Nephron progenitor cell (in vitro differentiated cells): ENCODE measurements around the gene PI4K2B.

Source experiments
- DNase-seq: peaks from one replicate; pipeline ENCODE4 v3.0.0; 2021
- H3K27ac Mint-ChIP-seq: 2 replicates; pipeline ENCODE4 v1.8.0; 2021; ENCODE audit warnings: mild to moderate bottlenecking, moderate library complexity, mixed read lengths
- H3K27me3 Mint-ChIP-seq: 2 replicates; pipeline ENCODE4 v1.8.0; 2021; ENCODE audit warnings: mild to moderate bottlenecking, low read depth, mixed read lengths; ENCODE audit not compliant: poor library complexity
- H3K36me3 Mint-ChIP-seq: 2 replicates; pipeline ENCODE4 v1.8.0; 2021; ENCODE audit warnings: low read depth, mixed read lengths
- H3K4me1 Mint-ChIP-seq: 2 replicates; pipeline ENCODE4 v1.8.0; 2021; ENCODE audit warnings: mixed read lengths
- H3K4me3 Mint-ChIP-seq: 2 replicates; pipeline ENCODE4 v1.8.0; 2021; ENCODE audit warnings: mild to moderate bottlenecking, moderate library complexity, mixed read lengths
- H3K9me3 Mint-ChIP-seq: 2 replicates; pipeline ENCODE4 v1.8.0; 2021; ENCODE audit warnings: mild to moderate bottlenecking, moderate library complexity, mixed read lengths
- CTCF ChIP-seq: fragments of 200-600 bp; sonication (generic); IDR thresholded peaks from 2 replicates; pipeline ENCODE4 v1.5.0; 2021; ENCODE audit warnings: antibody characterized with exemption

PI4K2B gene

DNA sequence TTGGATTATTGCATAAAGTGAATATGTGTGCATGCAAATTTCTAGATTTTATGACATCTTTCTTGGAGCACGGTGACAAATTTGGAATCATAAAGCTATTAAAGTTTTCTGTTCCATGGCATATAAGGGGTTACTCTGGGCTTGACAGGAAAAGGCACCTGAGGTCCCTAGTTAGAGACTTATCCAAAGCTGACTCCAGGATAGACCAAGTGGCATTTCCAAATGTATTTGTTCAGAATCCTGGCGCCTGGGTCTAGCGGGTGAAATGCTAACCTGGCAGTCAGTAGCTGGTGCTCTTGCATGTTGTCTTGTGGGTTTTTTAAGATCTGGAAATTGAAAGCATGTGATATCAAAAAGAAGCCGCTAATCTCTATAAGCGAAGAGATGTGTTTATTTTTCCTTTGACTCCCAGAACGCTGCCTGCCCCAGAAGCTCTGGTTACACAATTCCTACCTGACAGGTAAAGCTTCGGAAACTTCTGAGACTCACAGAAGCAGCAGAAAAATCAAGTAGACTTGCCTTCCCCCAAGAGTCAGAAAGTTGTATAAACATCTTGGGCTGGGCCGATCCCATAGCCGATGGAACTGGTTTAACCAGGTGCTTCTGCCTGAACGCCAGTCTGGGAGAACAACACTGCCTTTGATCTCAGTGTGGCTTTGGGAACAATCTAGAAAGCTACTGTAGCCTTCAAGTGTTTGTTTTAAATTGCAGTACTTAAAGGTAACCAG lies 65.8 kb downstream of the PI4K2B start:
- Mint-ChIP-seq H3K4me3 (no peak overlapping the region), H3K36me3 (no peaks in the 10 kb centered on the region), H3K27me3 (peaks cover 14% of the 10 kb centered on the region), H3K4me1 (no peaks in the 10 kb centered on the region), H3K27ac (no peak overlapping the region), H3K9me3 (no peaks in the 10 kb centered on the region)
- no peak for TF ChIP-seq CTCF
- DNase-seq = no peak

DNA sequence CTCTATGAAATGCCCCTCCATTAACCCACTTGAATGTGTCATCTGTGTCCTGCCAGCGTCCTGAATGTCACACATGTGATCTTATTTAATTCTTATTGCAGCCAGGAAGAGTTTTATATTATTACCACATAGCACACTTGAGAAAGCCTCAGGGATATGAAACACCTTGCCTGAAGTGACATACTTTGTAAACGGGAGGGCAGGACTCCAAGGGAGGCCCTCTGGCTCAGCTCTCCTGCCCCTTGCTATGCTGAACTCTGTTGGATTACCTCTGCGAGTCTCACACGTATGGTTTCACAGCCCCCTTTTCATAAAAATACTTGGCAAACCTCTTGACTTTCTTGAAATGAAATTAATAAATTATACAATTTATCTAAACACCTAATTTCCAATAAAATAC lies 67.6 kb downstream of the PI4K2B start:
- TF ChIP-seq CTCF = no peak
- Mint-ChIP-seq H3K4me3 (no peak overlapping the region), H3K27ac (no peak overlapping the region), H3K27me3 (peaks cover 22% of the 10 kb centered on the region), H3K36me3 (no peaks in the 10 kb centered on the region), H3K4me1 (no peaks in the 10 kb centered on the region), H3K9me3 (no peaks in the 10 kb centered on the region)
- DNase-seq = no peak

- H3K27ac Mint-ChIP-seq = no peak overlapping the region
- DNase-seq = no peak
- no peak overlapping the region for H3K4me3 Mint-ChIP-seq
- no peaks in the 10 kb centered on the region for H3K36me3 Mint-ChIP-seq
- H3K9me3 Mint-ChIP-seq = no peaks in the 10 kb centered on the region
- H3K27me3 Mint-ChIP-seq = peaks cover 24% of the 10 kb centered on the region
- no peak for TF ChIP-seq CTCF
- no peaks in the 10 kb centered on the region for H3K4me1 Mint-ChIP-seq
Measured at GRCh38 chr4:25302626-25303025, 68.8 kb downstream of the PI4K2B start.

DNA sequence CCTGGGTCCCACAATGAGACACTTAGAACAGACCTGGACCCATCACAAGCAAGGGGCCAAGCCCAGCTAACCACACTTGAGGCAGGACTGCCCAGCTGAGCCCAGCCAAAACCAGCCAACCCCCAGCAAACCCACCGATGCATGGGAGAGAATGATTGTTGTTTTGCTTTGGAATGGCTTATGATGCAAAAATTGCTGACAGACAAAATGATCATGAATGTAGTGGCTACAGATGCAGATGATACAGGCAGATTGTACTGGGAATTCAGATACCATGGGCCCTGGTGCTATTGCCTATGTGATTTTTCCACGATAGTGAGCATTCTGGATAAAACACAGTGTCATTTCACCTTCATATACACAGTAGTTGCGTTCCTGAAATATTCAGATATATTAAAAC lies 69.7 kb downstream of the PI4K2B start:
- DNase-seq = no peak
- Mint-ChIP-seq H3K9me3 (no peaks in the 10 kb centered on the region), H3K4me1 (no peaks in the 10 kb centered on the region), H3K27ac (no peak overlapping the region), H3K4me3 (no peak overlapping the region), H3K36me3 (no peaks in the 10 kb centered on the region), H3K27me3 (peaks cover 24% of the 10 kb centered on the region)
- no peak for TF ChIP-seq CTCF

DNA sequence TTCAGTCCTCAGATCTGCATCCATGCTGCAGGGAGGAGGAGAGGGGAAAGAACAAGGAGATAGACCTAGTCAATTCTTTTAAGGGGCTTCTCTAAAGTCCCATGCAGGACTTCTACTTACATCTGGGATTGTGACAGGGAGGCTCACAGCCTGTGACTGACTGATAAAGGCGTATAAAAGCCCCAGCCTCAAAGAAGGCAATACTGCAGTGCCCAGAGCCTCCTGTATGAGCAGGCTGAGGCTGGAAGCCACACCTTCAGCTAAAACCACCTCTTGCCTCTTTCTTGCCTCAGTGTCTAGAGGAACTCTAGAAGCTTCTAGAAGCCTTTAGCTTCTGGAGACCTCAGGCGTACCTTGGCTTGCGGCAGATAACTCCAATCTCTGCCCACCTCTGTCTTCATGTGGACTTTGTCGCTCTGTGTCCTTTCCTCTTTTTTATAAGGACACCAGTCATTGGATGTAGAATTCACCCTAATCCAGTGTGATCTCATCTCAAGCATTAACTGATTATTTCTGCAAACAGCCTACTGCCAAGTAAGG lies 72.8 kb downstream of the PI4K2B start:
- peaks cover 24% of the 10 kb centered on the region for H3K27me3 Mint-ChIP-seq
- no peak overlapping the region for H3K4me3 Mint-ChIP-seq
- H3K9me3 Mint-ChIP-seq = no peaks in the 10 kb centered on the region
- TF ChIP-seq CTCF = no peak
- H3K27ac Mint-ChIP-seq = no peak overlapping the region
- no peaks in the 10 kb centered on the region for H3K4me1 Mint-ChIP-seq
- DNase-seq = no peak
- no peaks in the 10 kb centered on the region for H3K36me3 Mint-ChIP-seq

GRCh38 chr4:25307596-25307995 lies 73.8 kb downstream of the PI4K2B start:
- DNase-seq = no peak
- H3K27me3 Mint-ChIP-seq = peaks cover 26% of the 10 kb centered on the region
- no peaks in the 10 kb centered on the region for H3K4me1 Mint-ChIP-seq
- peaks cover 4% of the 10 kb centered on the region for H3K9me3 Mint-ChIP-seq
- H3K4me3 Mint-ChIP-seq = no peak overlapping the region
- TF ChIP-seq CTCF = no peak
- H3K27ac Mint-ChIP-seq = no peak overlapping the region
- no peaks in the 10 kb centered on the region for H3K36me3 Mint-ChIP-seq
